Measurements from ENCODE around the gene MED12L. TPM values are rescaled to one million over a fixed set of nuclear protein-coding genes. Genes with fewer than 3 reads are reported as not detected.

Gene MED12L
- total and polyA plus RNA-seq, 7 donors: 0.16 to 0.71 (median 0.28) TPM; not detected in 2

DNA sequence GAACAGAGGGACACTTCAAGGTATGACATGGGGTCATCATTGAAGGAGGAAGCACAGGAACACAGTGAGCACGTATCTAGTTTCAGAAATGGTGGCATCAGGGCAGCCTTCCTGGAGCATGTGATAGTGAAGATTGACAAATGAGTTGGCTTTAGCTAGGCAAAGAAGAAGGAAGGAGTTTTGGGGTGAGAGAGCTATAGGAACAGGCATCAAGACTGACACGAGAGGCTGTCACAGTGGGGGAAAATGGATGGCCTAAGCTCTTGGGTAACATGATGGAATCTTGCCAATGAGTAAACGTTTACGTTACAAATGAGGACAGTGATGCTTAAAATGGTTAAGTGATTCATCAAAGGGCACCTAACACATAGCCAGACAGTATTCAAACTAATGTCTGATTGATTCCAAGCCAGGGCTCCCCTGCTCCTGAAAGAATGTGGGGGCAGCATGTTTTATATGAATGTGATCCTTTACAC, 140.7 kb downstream of the MED12L start:
- Histone ChIP-seq H3K36me3 (no peaks in the 10 kb centered on the region), H3K27me3 (no peaks in the 10 kb centered on the region), H3K27ac (peak overlapping the region in 1 of 4 donors; percentile 3), H3K4me1 (peaks cover 0 to 32% (median 18%) of the 10 kb centered on the region in 4 donors), H3K4me3 (no peak overlapping the region), H3K9me3 (no peaks in the 10 kb centered on the region)
- 37 to 51% methylated on average over 4 of the region's 4 CpGs for WGBS, 2 donors
- DNase-seq: no peak
- TF ChIP-seq POLR2AphosphoS5 (IDR thresholded peaks at IDR 0.05): no peak
- TF ChIP-seq EP300 (IDR thresholded peaks at IDR 0.05): no peak
- TF ChIP-seq, protein P1, sequence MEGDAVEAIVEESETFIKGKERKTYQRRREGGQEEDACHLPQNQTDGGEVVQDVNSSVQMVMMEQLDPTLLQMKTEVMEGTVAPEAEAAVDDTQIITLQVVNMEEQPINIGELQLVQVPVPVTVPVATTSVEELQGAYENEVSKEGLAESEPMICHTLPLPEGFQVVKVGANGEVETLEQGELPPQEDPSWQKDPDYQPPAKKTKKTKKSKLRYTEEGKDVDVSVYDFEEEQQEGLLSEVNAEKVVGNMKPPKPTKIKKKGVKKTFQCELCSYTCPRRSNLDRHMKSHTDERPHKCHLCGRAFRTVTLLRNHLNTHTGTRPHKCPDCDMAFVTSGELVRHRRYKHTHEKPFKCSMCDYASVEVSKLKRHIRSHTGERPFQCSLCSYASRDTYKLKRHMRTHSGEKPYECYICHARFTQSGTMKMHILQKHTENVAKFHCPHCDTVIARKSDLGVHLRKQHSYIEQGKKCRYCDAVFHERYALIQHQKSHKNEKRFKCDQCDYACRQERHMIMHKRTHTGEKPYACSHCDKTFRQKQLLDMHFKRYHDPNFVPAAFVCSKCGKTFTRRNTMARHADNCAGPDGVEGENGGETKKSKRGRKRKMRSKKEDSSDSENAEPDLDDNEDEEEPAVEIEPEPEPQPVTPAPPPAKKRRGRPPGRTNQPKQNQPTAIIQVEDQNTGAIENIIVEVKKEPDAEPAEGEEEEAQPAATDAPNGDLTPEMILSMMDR (IDR thresholded peaks at IDR 0.05): no peak
- TF ChIP-seq POLR2A (IDR thresholded peaks at IDR 0.05): no peak
- intact Hi-C loops (cut with DNase I): loop anchor here (5.0 to 10.0 kb wide), 2 partner anchors 59 to 609 kb away; no protein-coding TSS in a partner anchor

DNA sequence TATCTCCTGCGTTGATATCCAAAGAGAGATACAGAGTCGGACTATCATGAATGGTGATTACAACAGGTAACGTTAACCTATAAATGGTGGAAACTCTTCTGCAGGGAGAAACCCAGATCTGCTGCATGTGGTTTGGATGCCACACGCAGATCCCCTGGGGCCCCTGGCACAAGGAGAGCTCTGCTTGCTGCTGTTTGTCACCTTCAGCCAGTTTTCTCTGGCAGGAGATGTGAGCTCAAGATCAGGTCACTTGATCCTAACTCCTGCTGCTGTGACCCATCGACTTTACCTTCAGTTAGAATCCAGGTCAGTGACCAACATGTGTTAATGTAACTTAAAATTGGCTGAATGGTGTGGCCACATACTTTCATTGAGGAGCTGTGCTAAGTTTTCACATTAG, 141.4 kb downstream of the MED12L start:
- no peak overlapping the region for H3K4me3 ChIP-seq
- no peak for DNase-seq
- intact Hi-C loops (cut with DNase I): loop anchor here (1.0 to 10.0 kb wide), 3 partner anchors 56 to 608 kb away; no protein-coding TSS in a partner anchor
- H3K27ac ChIP-seq: no peak overlapping the region
- 88 to 92% methylated on average over 5 of the region's 5 CpGs for WGBS, 2 donors
- TF ChIP-seq POLR2A (IDR thresholded peaks at IDR 0.05) (no peak), POLR2AphosphoS5 (IDR thresholded peaks at IDR 0.05) (no peak), EP300 (IDR thresholded peaks at IDR 0.05) (no peak)
- TF ChIP-seq, protein P1 (IDR thresholded peaks at IDR 0.05): no peak
- H3K9me3 ChIP-seq: no peaks in the 10 kb centered on the region
- H3K4me1 ChIP-seq: peaks cover 0 to 32% (median 18%) of the 10 kb centered on the region in 4 donors
- no peaks in the 10 kb centered on the region for H3K36me3 ChIP-seq
- H3K27me3 ChIP-seq: no peaks in the 10 kb centered on the region

DNA sequence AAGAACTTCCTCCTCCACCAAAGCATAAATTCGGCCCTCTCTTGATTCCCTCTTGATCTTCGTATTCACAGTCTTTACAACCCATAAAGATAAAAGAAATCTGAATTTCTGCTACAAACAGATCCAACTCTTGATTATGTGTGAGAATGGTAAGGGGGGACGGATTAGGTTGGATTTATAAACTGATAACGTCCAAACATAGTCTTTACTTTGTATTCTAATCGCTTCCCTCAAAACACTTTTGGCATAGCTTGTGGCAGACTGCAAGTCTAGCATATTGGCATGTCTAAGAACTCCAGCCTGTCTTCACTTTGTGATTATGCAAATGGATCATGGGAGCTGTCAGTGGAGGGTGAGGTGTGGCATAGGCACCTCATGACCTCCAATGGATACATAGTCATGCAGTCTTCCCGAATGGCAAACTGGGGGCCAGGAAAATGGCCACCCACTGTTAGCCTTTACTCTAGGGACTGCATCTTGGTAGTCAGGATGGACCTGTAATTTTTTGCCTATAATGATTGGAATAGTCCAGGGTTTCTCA, 141.9 kb downstream of the MED12L start:
- H3K36me3 ChIP-seq: no peaks in the 10 kb centered on the region
- WGBS, 2 donors: 77 to 84% methylated on average over 6 of the region's 6 CpGs
- H3K27me3 ChIP-seq: no peaks in the 10 kb centered on the region
- TF ChIP-seq, protein P1 (IDR thresholded peaks at IDR 0.05): no peak
- TF ChIP-seq POLR2AphosphoS5 (IDR thresholded peaks at IDR 0.05) (no peak), POLR2A (IDR thresholded peaks at IDR 0.05) (no peak), EP300 (IDR thresholded peaks at IDR 0.05) (no peak)
- H3K9me3 ChIP-seq: no peaks in the 10 kb centered on the region
- H3K27ac ChIP-seq: peak overlapping the region in 2 of 4 donors; percentile 28 to 50
- peaks cover 0 to 32% (median 18%) of the 10 kb centered on the region in 4 donors for H3K4me1 ChIP-seq
- no peak for DNase-seq
- intact Hi-C loops (cut with DNase I): loop anchor here (1.0 to 10.0 kb wide), 3 partner anchors 56 to 607 kb away; no protein-coding TSS in a partner anchor
- no peak overlapping the region for H3K4me3 ChIP-seq

DNA sequence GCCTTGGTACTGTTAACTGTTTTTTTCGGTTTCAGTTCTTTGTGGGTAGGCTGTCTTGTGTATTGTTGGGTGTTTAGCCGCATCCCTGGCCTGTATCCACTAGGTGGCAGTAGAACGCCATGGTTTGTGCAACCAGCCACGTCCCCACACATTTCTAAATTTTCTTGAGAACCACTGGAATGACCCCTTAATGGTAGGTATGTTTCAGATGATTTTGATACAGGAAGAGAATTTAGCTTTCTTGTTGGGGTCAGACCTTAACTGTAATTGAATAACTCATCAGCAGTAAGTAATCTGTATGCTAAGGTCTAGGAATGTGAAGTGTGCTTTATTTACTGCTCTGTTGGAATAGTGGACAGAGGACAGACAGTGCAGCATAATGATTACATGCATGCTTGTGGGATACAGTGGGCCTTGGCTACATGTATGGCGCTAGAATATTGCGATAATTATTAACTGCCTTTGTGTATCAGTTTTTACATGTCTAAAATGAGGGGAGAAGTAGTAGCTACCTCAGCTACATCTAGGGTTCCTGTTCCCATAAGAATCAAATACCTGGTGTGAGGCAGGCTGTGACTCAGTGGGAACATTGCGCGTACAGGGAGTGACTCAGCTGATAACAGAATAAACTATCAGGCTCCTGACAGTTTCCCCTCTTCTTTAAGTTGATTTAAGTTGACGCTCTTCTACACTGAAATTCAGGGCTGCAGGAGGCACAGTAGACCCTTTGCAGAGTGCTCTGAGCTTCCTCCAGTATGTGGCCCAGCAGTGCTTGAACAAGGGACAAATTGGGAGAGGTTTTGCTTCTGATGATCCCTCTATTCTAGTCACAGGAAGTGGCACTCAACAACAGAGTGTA, 142.6 kb downstream of the MED12L start:
- peaks cover 0 to 32% (median 18%) of the 10 kb centered on the region in 4 donors for H3K4me1 ChIP-seq
- TF ChIP-seq, protein P1 (IDR thresholded peaks at IDR 0.05): peak; percentile 79 to 96 (median 84)
- TF ChIP-seq EP300 (IDR thresholded peaks at IDR 0.05): no peak
- peak in 1 of 4 donors; percentile 9 for TF ChIP-seq POLR2AphosphoS5 (IDR thresholded peaks at IDR 0.05)
- no peak for TF ChIP-seq POLR2A (IDR thresholded peaks at IDR 0.05)
- intact Hi-C loops (cut with DNase I): loop anchor here (1.0 to 10.0 kb wide), 3 partner anchors 55 to 607 kb away; no protein-coding TSS in a partner anchor
- WGBS, 2 donors: 43 to 48% methylated on average over 9 of the region's 9 CpGs
- no peaks in the 10 kb centered on the region for H3K27me3 ChIP-seq
- H3K27ac ChIP-seq: peak overlapping the region; percentile 29 to 62 (median 52)
- no peaks in the 10 kb centered on the region for H3K36me3 ChIP-seq
- peak; percentile 84 for DNase-seq
- no peaks in the 10 kb centered on the region for H3K9me3 ChIP-seq
- H3K4me3 ChIP-seq: no peak overlapping the region
